Osteocyte (in vitro differentiated cells): ENCODE results near the gene CAMSAP1. TPM values are rescaled to one million over a fixed set of nuclear protein-coding genes. Genes with fewer than 3 reads are reported as not detected.
A peak's percentile ranks its signal among the peaks of the same experiment; 100 is the strongest.

Experiments
- DNase-seq: peaks from one replicate; pipeline ENCODE4 v3.0.0; 2021; ENCODE audit warnings: mixed read lengths; ENCODE audit not compliant: unreplicated experiment; ENCODE audit errors: extremely low spot score
- H3K27ac Mint-ChIP-seq: one replicate; pipeline ENCODE4 v1.8.0; 2021; ENCODE audit warnings: mild to moderate bottlenecking, mixed read lengths; ENCODE audit not compliant: unreplicated experiment
- H3K27me3 Mint-ChIP-seq: one replicate; pipeline ENCODE4 v1.8.0; 2021; ENCODE audit warnings: mixed read lengths; ENCODE audit not compliant: unreplicated experiment
- H3K36me3 Mint-ChIP-seq: one replicate; pipeline ENCODE4 v1.8.0; 2021; ENCODE audit warnings: mixed read lengths; ENCODE audit not compliant: unreplicated experiment
- H3K4me1 Mint-ChIP-seq: one replicate; pipeline ENCODE4 v1.8.0; 2021; ENCODE audit warnings: mixed read lengths; ENCODE audit not compliant: unreplicated experiment
- H3K4me3 Mint-ChIP-seq: one replicate; pipeline ENCODE4 v1.8.0; 2021; ENCODE audit warnings: mild to moderate bottlenecking, moderate library complexity, mixed read lengths; ENCODE audit not compliant: unreplicated experiment
- H3K9me3 Mint-ChIP-seq: one replicate; pipeline ENCODE4 v1.8.0; 2021; ENCODE audit warnings: mixed read lengths; ENCODE audit not compliant: unreplicated experiment
- CTCF ChIP-seq: fragments of 200-600 bp; sonication (generic); IDR thresholded peaks from 2 replicates; pipeline ENCODE4 v1.5.0; 2021; ENCODE audit warnings: antibody characterized with exemption, mild to moderate bottlenecking, moderate library complexity
- total RNA-seq: library from RNA; stranded (reverse); gene quantifications from 2 replicates; pipeline ENCODE4 v1.2.1, GENCODE V29; 2021

CAMSAP1 gene
- total RNA-seq, 1 donor from 2014 or later, result 34.4 TPM

GRCh38 chr9:135930446-135931345, 23.4 kb upstream of the CAMSAP1 start:
- H3K9me3 Mint-ChIP-seq, result no peaks in the 10 kb centered on the region
- no peak for TF ChIP-seq CTCF
- no peaks in the 10 kb centered on the region for H3K27me3 Mint-ChIP-seq
- H3K36me3 Mint-ChIP-seq, result peaks cover 33% of the 10 kb centered on the region
- H3K4me3 Mint-ChIP-seq, result no peak overlapping the region
- DNase-seq, result no peak
- peaks cover 17% of the 10 kb centered on the region for H3K4me1 Mint-ChIP-seq
- H3K27ac Mint-ChIP-seq, result no peak overlapping the region

GRCh38 chr9:135929656-135930445, 22.5 kb upstream of the CAMSAP1 start:
- Mint-ChIP-seq H3K9me3 (no peaks in the 10 kb centered on the region), H3K4me1 (peaks cover 17% of the 10 kb centered on the region), H3K27ac (no peak overlapping the region), H3K36me3 (peaks cover 26% of the 10 kb centered on the region), H3K27me3 (no peaks in the 10 kb centered on the region), H3K4me3 (no peak overlapping the region)
- no peak for TF ChIP-seq CTCF
- no peak for DNase-seq

DNA sequence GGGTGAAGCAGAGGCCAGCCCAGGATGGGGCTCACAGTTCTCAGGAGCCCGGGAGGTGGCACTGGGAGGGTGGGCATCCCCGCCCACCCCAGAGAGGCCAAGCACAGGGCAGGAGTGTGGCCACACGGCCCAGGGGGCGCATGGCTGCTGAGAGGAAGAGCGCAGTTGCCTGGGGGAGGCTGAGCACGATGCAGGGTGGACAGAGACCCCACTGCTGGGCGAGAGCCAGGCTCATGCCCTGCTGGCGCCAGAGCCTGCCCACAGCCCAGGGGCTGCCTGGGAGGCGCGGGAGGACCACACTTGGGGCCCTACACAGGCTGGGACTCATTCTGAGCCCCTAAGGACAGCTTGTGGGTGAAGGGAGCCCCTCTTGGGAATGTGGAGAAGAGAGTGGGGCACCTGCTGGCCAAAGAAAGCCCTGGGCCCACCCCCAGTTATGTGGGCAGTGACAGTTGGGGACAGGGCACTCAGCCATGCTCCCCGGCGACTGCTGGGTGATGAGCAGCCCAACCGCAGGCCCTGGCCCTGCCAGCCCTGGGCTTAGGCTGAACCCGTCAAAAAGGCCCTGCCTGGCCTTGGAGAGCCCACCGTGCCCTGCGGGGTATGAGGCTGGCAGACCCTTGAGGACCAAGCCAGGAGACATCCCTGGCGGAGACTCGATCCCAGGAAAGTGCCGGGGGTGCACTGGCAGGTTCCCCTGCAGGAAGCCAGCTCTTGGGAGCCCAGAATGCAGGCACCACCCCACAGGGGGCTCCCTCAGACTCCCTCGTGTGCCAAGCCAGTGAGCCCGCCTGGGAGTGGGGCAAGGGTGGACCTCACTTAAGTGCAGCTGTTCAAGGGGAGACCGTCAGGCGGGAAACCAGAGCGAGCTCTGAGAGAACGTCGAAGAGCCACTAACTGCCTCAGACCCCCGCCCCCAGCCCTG, 21.6 kb upstream of the CAMSAP1 start:
- Mint-ChIP-seq H3K27ac (no peak overlapping the region), H3K27me3 (no peaks in the 10 kb centered on the region), H3K4me1 (peaks cover 17% of the 10 kb centered on the region), H3K9me3 (no peaks in the 10 kb centered on the region), H3K36me3 (peaks cover 23% of the 10 kb centered on the region), H3K4me3 (no peak overlapping the region)
- no peak for DNase-seq
- no peak for TF ChIP-seq CTCF

GRCh38 chr9:135928074-135928730, 20.9 kb upstream of the CAMSAP1 start:
- H3K27ac Mint-ChIP-seq, result peak overlapping the region; percentile 23
- H3K4me3 Mint-ChIP-seq, result no peak overlapping the region
- H3K27me3 Mint-ChIP-seq, result no peaks in the 10 kb centered on the region
- H3K4me1 Mint-ChIP-seq, result peaks cover 17% of the 10 kb centered on the region
- H3K9me3 Mint-ChIP-seq, result no peaks in the 10 kb centered on the region
- TF ChIP-seq CTCF, result no peak
- H3K36me3 Mint-ChIP-seq, result peaks cover 18% of the 10 kb centered on the region
- no peak for DNase-seq
